HepG2 (cell line): Measurements from ENCODE around the gene PTGDS. TPM values are rescaled to one million over a fixed set of nuclear protein-coding genes. Genes with fewer than 3 reads are reported as not detected.

Experiments used
- ATAC-seq: fragments of 200-7000 bp; cut with Tn5 transposase; 3 replicates; pipeline ENCODE4 v1.9.1; 2020; ENCODE audit warnings: mild to moderate bottlenecking, moderate library complexity
- BruUV-seq: library from RNA; stranded (reverse); fragments of 400-500 nt; replicated peaks from 2 replicates; lab custom pipeline; 2021; lab: Mats Ljungman, UMichigan
- CTCF ChIA-PET: fragments of 300-600 bp; formaldehyde crosslinking; extraction: SDS; loops from one replicate; lab custom pipeline; 2021; ENCODE audit warnings: low total read pairs, inconsistent platforms, low intra/inter-chr PET ratio; lab: Yijun Ruan, JAX
- POLR2A ChIA-PET: fragments of 350-600 bp; sonication (Branson Sonifier 250); formaldehyde crosslinking; loops from one replicate; lab custom pipeline; 2020; ENCODE audit warnings: antibody characterized with exemption, inconsistent platforms; lab: Yijun Ruan, JAX
- DNase-seq: peaks from one replicate; pipeline ENCODE4 v3.0.0-alpha.2; 2015; ENCODE audit warnings: low spot score
- FAIRE-seq: peaks from 3 replicates; lab custom pipeline; 2011; peaks lifted over from hg19 to GRCh38; lab: Jason Lieb, UNC
- H2AFZ ChIP-seq: one replicate; pipeline ENCODE4 v1.6.1; 2011; ENCODE audit warnings: low read length, inconsistent platforms
- H3K27ac ChIP-seq: fragments of 300-600 bp; 3 replicates; pipeline ENCODE4 v1.8.0; 2011; ENCODE audit warnings: mixed run types, mild to moderate bottlenecking, mixed read lengths, low read length, inconsistent platforms; ENCODE audit not compliant: insufficient read depth; ENCODE audit errors: extremely low read length
- H3K27me3 ChIP-seq, 2 experiments: fragments of 200-600 bp in 1 of 2; 2 replicates in 1 of 2; 3 replicates in 1 of 2; pipeline versions ENCODE4 v1.6.0 to v1.8.0; 2011; ENCODE audit warnings: low read length in 2 of 2, mild to moderate bottlenecking in 2 of 2, moderate library complexity in 2 of 2, inconsistent platforms in 1 of 2; ENCODE audit not compliant: insufficient read depth in 2 of 2, control insufficient read depth in 1 of 2
- H3K36me3 ChIP-seq, 2 experiments: fragments of 200-600 bp in 1 of 2; replicated peaks in 1 of 2; 2 replicates in 1 of 2; 3 replicates in 1 of 2; pipeline versions ENCODE4 v1.5.1 to v1.8.0; 2011; ENCODE audit warnings: low read length in 2 of 2, inconsistent platforms in 1 of 2; ENCODE audit not compliant: insufficient read depth in 2 of 2, control insufficient read depth in 1 of 2
- H3K4me1 ChIP-seq: 2 replicates; pipeline ENCODE4 v1.5.1; 2012; ENCODE audit warnings: low read length, inconsistent platforms; ENCODE audit not compliant: insufficient read depth
- H3K4me2 ChIP-seq: 2 replicates; pipeline ENCODE4 v1.6.0; 2011; ENCODE audit warnings: low read depth, low read length, inconsistent platforms
- H3K4me3 ChIP-seq, 3 experiments: fragments of 200-600 bp in 1 of 3; sonication (generic), shearing (Covaris generic) in 1 of 3; replicated peaks in 1 of 3; 2 replicates each; pipeline ENCODE4 v1.5.1; 2011 to 2016; ENCODE audit warnings: low read length in 3 of 3, inconsistent platforms in 2 of 3, low read depth in 2 of 3, mild to moderate bottlenecking in 2 of 3, control low read depth in 1 of 3, mixed read lengths in 1 of 3; ENCODE audit not compliant: insufficient read depth in 1 of 3
- H3K79me2 ChIP-seq: one replicate; pipeline ENCODE4 v1.6.1; 2011; ENCODE audit warnings: low read length, inconsistent platforms; ENCODE audit not compliant: insufficient read depth
- H3K9ac ChIP-seq: 2 replicates; pipeline ENCODE4 v1.6.0; 2011; ENCODE audit warnings: mild to moderate bottlenecking, low read depth, low read length, inconsistent platforms; ENCODE audit not compliant: insufficient read depth
- H3K9me3 ChIP-seq: 2 replicates; pipeline ENCODE4 v1.5.1; 2012; ENCODE audit warnings: mild to moderate bottlenecking, low read length
- H4K20me1 ChIP-seq: 2 replicates; pipeline ENCODE4 v1.6.0; 2011; ENCODE audit warnings: inconsistent platforms, mild to moderate bottlenecking, low read length, moderate library complexity; ENCODE audit not compliant: insufficient read depth
- ATF5 ChIP-seq: sonication (generic); formaldehyde crosslinking; IDR thresholded peaks from 2 replicates; pipeline ENCODE4 v1.4.0; 2020; ENCODE audit warnings: mild to moderate bottlenecking, low read depth, missing genetic modification reagents
- CBX5 ChIP-seq: sonication (generic); formaldehyde crosslinking; IDR thresholded peaks from 2 replicates; pipeline ENCODE4 v1.4.0; 2020; ENCODE audit warnings: missing genetic modification reagents, borderline replicate concordance
- KDM4B ChIP-seq: sonication (generic); formaldehyde crosslinking; IDR thresholded peaks from 2 replicates; pipeline ENCODE4 v1.4.0; 2020; ENCODE audit warnings: missing genetic modification reagents
- MAF1 ChIP-seq: sonication (generic); formaldehyde crosslinking; IDR thresholded peaks from 2 replicates; pipeline ENCODE4 v1.5.0; 2020; ENCODE audit warnings: missing genetic modification reagents, borderline replicate concordance
- MTA1 ChIP-seq: sonication (generic); formaldehyde crosslinking; IDR thresholded peaks from 2 replicates; pipeline ENCODE4 v1.4.0; 2020; ENCODE audit warnings: missing genetic modification reagents, mild to moderate bottlenecking, borderline replicate concordance
- NR2F6 ChIP-seq, 2 experiments: IDR thresholded peaks; 2 replicates each; pipeline ENCODE4 v1.6.1; 2016; ENCODE audit warnings: antibody characterized with exemption in 1 of 2, mild to moderate bottlenecking in 1 of 2
- SALL1 ChIP-seq: sonication (generic); formaldehyde crosslinking; IDR thresholded peaks from 2 replicates; pipeline ENCODE4 v1.8.0; 2022; ENCODE audit warnings: mild to moderate bottlenecking, missing genetic modification reagents
- SMARCE1 ChIP-seq: fragments of 450-650 bp; IDR thresholded peaks from 2 replicates; pipeline ENCODE4 v1.6.1; 2017; ENCODE audit warnings: borderline replicate concordance
- TERF1 ChIP-seq: sonication (generic); formaldehyde crosslinking; IDR thresholded peaks from 2 replicates; pipeline ENCODE4 v1.8.0; 2022; ENCODE audit warnings: mild to moderate bottlenecking, missing genetic modification reagents, moderate library complexity
- XRCC5 ChIP-seq: fragments of 200-400 bp; formaldehyde crosslinking; optimal IDR thresholded peaks from 2 replicates; pipeline ENCODE3; 2017; ENCODE audit warnings: mild to moderate bottlenecking, low read length
- ZBTB7B ChIP-seq: sonication (generic); formaldehyde crosslinking; IDR thresholded peaks from 2 replicates; pipeline ENCODE4 v1.4.0; 2020; ENCODE audit warnings: missing genetic modification reagents
- ZNF841 ChIP-seq: sonication (generic); formaldehyde crosslinking; IDR thresholded peaks from 2 replicates; pipeline ENCODE4 v1.8.1; 2023; ENCODE audit warnings: missing genetic modification reagents, borderline replicate concordance
- WGBS: methylation state at CpG from one replicate; pipeline ENCODE4 v1.1.6; 2017; ENCODE audit warnings: low lambda C conversion rate; 5-methylcytosine and 5-hydroxymethylcytosine counted together
- in situ Hi-C: cut with HindIII; loops from 2 replicates; pipeline ENCODE4 v1.10.0; 2017; ENCODE audit warnings: low pct_unique_long_range_greater_than_20kb; ENCODE audit not compliant: extremely low pct_ligation_motif_present
- intact Hi-C: fragments of 100-400 bp; cut with micrococcal nuclease; formaldehyde crosslinking; loops from one replicate; pipeline ENCODE4 v1.10.0; 2022; ENCODE audit not compliant: unreplicated experiment
- polyA plus RNA-seq, 8 experiments: library from polyadenylated mRNA; depleted of rRNA in 3 of 8; stranded (reverse) in 7 of 8; unstranded in 1 of 8; fragments of >200 nt; fragmentation: Illumina TruSeq in 4 of 8; extraction: Trizol in 4 of 8; gene quantifications; 2 replicates each; pipeline versions ENCODE4 v1.2.1 to v1.2.3, GENCODE V29; 2011 to 2016; ENCODE audit warnings: low read depth in 4 of 8, missing spikeins in 1 of 8, mixed read lengths in 1 of 8; ENCODE audit not compliant: insufficient read depth in 1 of 8
- total RNA-seq, 5 experiments: library from RNA; depleted of rRNA; stranded (reverse); fragments of >200 nt; fragmentation: Illumina TruSeq; extraction: Trizol; gene quantifications; 2 replicates each; pipeline ENCODE4 v1.2.3, GENCODE V29; 2016; ENCODE audit warnings: low read depth in 1 of 5

The PTGDS gene
- total and polyA plus RNA-seq, 2 of the 13 experiments (the other 11 are each of a cell fraction or from before 2014, with no cell fraction given), result 0.33 to 0.50 TPM

GRCh38 chr9:136971746-136972145, 5.6 kb upstream of the PTGDS start:
- no CpG with 5 or more reads among the region's 14 CpGs for WGBS
- H3K27ac ChIP-seq, result no peak overlapping the region
- POLR2A ChIA-PET, result interaction anchor here (1.5 kb wide), 1 partner anchor 20 kb away, joined by 3 read pairs; the partner anchor contains the start of gene PAXX
- no peak overlapping the region for H2AFZ ChIP-seq
- intact Hi-C loops, result no loop called here
- no peaks in the 10 kb centered on the region for H4K20me1 ChIP-seq
- H3K79me2 ChIP-seq, result no peaks in the 10 kb centered on the region
- H3K27me3 ChIP-seq, result peaks cover 30 to 75% of the 10 kb centered on the region in 2 experiments
- H3K9me3 ChIP-seq, result no peaks in the 10 kb centered on the region
- CTCF ChIA-PET, result no interaction called here
- 0 out of 6 replicates have a peak overlapping the region, but pooled peaks of 1 of the 3 experiments have one; percentile 19 for H3K4me3 ChIP-seq
- peak overlapping the region; percentile 39; the same call in 1 of the 2 replicates for H3K4me2 ChIP-seq
- no peak for FAIRE-seq
- no TSS peak for BruUV-seq
- no peak overlapping the region for H3K9ac ChIP-seq
- 0 out of 2 replicates have a peak, but pooled peaks have one; percentile 55 for TF ChIP-seq MTA1 (CRISPR knock-in tag)
- TF ChIP-seq SMARCE1, result no peak
- TF ChIP-seq ZNF841 (CRISPR knock-in tag), result no peak
- TF ChIP-seq ATF5 (CRISPR knock-in tag), result peak; percentile 35; the same call in 1 of the 2 replicates
- peak; percentile 18; the same call in 1 of the 2 replicates for TF ChIP-seq ZBTB7B (CRISPR knock-in tag)
- TF ChIP-seq MAF1 (CRISPR knock-in tag), result no peak
- no peak for TF ChIP-seq NR2F6 (IDR thresholded peaks at IDR 0.05)
- 0 out of 2 replicates have a peak, but pooled peaks have one; percentile 27 for TF ChIP-seq NR2F6 (CRISPR knock-in tag; IDR thresholded peaks at IDR 0.05)
- TF ChIP-seq XRCC5, result peak; percentile 16
- no peak for TF ChIP-seq CBX5 (CRISPR knock-in tag)
- no peak for TF ChIP-seq SALL1
- TF ChIP-seq KDM4B, result no peak
- no peak for TF ChIP-seq TERF1
- TF ChIP-seq, all 625 proteins: peak for 5
- DNase-seq, result no peak
- H3K36me3 ChIP-seq, result no peaks in the 10 kb centered on the region
- H3K4me1 ChIP-seq, result peaks cover 40% of the 10 kb centered on the region
- ATAC-seq, result peak; percentile 14
- in situ Hi-C loops, result no loop called here
